Left kidney (tissue), 2 donors: ENCODE data around the gene TPD52L2. TPM values are rescaled to one million over a fixed set of nuclear protein-coding genes. Genes with fewer than 3 reads are reported as not detected.

Source experiments
- DNase-seq: peaks from one replicate; pipeline ENCODE4 v3.0.0-alpha.2; 2013
- polyA plus RNA-seq: library from polyadenylated mRNA; unstranded; fragments of 120-200 nt; gene quantifications from one replicate; pipeline ENCODE4 v1.2.1, GENCODE V29; 2013; ENCODE audit not compliant: insufficient read length

Gene TPD52L2
- polyA plus RNA-seq, 1 donor: 84.6 TPM

DNA sequence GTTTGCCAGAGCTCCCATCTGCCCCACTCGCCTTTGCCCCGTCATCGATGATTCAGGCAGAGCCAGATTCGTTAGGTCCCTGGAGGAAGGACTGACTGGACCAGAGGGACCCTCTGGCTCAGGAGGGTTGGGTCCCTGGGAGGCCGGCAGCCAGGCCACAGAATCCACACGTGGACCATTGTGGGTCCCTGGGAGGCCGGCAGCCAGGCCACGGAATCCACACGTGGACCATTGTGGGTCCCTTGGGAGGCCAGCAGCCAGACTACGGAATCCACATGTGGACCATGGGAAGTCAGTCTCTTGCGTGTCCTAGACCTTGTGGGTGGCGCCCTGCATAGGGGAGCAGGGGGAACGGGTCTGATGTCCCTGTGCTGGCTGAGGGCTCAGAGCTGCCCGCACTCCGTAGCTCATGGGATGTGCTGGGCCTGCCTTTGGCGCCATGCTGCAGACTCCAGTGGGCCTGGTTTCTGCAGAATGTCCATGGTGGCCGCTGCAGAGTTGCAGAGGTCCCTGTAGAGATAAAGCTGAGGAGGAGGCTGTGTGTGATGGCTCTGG, 67.6 kb downstream of the TPD52L2 start:
- no peak for DNase-seq

DNA sequence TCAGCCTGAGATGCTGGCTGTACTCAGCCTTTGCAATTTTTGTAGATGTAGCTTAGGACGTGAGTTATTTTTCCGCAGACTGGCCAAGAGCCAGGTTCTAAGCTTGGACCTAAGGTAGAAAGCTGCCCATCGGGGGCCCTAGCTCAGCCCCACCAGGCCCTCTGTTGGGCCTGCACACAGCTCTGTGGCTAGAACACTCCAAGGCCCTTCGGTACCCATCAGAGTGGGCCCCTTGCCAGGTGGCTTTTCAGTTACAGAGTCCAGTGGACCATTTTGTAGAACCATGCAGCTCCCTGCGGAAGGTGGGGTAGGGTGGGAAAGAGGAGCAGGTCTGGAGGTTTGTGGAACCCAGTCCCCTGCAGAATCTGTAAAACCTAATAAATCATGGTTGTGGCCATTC, 68.6 kb downstream of the TPD52L2 start:
- no peak for DNase-seq

DNA sequence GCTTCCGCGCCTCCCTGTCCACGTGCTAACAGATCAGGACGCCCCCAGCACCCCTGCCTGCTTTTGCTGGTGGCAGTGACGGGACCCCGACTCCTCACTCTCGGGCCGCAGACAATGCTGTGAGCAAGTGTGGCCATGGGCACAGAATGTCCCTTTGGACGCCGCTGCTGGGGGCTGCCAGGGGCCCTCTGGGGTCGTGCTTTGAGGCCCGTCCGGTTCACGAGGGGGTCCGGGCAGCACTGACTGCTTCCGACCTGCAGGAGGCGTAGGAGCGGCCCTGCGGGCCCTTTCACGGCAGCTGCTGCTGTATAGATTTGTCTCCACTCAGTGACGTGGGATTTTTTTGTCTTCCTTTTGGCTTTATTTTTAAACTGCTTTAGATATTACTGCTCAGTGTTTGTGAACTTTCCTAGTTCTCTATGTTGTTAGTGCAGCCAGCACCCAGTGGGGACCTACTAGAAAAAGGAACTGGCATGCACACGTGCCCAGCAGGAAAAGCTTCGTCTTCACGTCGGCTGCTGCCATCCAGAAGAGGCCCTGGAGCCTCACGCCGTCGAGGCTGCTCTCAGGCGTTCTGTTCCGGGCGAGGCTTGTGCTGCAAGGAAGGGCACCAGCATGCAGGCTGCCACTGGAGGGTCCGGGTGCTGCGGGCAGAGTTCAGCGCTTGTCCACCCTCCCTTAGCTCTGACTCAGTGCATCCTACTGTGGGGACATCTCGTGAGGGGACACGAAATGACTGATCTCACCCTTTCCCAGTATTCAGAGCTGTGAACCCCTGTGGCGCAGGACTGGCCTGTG, 69.4 kb downstream of the TPD52L2 start:
- DNase-seq: no peak

DNA sequence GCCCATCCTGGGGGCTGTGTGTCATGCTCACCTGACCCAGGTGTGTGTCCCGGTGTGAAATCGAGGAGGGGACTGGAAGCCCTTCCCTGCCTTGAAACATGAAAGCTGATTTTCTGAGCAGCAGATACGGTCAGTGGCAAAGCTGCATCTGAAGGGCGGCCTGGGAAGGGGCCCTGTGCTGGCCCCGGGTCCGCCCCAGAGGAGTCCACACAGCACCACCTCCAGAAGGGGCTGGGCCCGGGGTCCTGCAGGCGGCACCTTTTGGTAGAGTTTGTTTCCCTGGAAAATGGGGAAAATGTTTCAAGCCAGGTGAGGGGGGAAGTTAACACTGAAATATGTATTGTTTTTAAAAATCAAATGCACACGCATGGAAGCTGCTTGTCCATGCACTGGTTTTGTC, 70.4 kb downstream of the TPD52L2 start:
- DNase-seq: no peak

DNA sequence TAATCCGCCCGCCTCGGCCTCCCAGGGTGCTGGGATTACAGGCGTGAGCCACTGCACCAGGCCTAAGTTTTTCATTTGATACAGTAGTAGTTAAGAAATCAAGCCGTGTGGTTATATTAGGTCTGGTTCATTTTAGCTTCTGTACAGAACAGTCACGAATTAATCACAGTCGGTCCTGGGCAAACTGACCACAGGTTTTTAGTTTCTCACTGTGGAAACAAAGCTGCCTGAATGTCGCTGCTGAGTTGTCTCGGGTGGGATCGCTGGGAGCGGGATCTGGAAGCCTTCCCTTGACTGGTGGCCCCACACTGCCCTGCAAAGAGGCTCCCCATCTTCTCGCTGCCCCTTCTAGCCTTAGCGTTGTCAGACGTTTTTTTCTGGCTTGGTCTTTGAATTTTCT, 72.5 kb downstream of the TPD52L2 start:
- no peak for DNase-seq

DNA sequence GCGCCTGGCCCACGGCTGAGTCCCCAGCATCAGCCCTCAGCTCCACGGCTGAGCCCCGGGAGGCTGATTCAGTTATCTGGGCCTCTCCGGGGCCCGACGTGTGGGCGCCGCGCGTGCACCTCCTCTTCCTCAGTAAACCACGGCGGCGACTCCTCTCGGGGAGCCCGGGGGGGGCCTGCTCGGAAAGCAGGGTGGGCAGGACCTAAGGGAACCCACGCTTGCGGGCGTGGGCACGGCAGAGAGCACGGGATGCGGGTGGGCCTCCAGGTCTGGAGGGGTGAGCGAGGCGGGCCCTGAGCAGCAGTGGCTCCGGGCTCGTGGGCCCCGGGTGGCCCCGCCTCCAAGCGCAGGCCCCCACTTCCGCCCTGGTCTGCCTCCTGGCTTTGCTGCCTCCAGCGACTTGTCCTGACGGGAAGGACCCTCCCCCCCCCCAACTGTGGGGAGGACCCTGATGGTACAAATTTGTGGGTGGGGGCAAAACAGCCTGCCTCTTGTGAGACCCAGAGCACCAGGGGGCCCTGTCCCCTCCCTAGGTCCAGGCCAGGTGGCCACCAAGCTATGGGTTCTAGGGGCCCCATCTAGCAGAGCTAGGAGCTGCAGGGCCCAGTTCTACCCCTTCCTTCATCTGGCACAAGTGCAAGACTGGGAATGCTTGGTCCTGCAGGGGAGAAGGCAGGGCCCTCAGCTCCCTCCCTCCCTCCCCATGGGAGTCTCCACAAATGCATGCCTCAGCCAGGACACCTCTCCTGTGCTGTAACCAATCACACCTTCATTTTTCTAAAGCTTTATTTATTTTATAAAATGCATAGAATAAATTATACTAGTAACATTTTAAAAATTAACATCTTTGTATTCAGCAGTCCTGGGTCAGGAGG, 74.2 kb downstream of the TPD52L2 start:
- DNase-seq: no peak

DNA sequence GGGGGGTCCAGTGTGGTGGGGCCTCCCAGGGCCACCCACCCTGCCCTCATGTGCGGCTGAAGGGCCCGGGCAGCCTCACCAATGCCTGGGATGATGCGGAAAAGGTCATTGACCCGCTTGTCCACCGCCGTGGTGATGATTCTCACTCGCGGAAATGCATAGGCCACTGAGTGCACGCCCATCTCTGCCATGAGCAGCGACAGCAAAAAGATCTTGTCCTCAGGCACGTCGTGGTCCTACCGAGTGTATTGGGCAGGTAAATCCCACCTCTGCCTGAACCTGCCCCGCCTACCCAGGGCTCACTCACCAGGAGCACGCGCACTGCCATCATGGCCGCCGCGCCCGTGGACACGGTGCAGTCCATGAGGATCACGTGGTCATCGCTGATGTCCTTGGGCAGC, 75.0 kb downstream of the TPD52L2 start:
- no peak for DNase-seq

DNA sequence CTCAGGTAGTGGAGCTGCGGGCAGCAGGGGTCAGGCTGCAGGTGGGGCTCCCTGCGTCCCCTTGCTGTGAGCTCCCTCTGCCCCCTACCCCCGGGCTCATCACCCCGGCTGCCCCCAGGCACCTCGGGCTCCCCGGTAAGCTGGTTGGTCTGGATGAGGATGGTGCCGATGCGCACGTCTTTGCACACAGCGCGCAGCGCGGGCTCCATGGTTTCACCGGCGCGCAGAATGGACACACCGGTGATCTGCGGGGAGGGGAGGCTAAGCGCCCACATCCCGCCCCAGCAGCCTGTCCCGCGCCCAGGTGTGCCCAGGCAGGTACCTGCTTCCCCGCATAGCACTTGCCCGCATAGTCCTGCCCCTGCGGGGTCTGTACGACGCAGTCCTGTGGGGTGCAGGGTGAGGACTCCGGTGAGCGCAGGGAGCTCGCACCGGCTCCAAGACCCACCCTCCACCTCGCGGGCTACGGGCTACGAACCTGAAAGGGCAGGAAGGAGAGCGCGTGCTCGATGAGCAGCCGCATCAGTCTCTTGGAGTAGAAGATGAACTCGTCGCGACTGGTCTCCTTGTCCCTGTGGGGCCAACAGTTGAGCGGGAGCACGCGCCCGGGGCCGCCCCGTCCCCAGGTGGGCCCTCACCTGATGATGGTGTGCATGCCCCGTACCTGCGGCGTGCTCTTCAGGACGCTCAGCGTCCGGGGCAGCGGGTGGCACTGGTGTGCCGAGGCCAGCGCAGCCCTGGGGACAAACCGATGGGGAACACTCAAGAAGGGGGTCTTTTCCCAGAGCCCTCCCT, 75.6 kb downstream of the TPD52L2 start:
- DNase-seq: no peak

Other genes with a start within 250 kb of the TPD52L2 start
- 10.7 TPM for gene GMEB2, start 238.2 kb upstream of the TPD52L2 start, polyA plus RNA-seq
- gene STMN3, start 211.8 kb upstream of the TPD52L2 start, polyA plus RNA-seq: 22.7 TPM
- gene RTEL1, start 207.0 kb upstream of the TPD52L2 start, polyA plus RNA-seq: 19.8 TPM
- gene TNFRSF6B, start 168.6 kb upstream of the TPD52L2 start, polyA plus RNA-seq: 2.1 TPM
- 27.0 TPM for gene ARFRP1, start 157.3 kb upstream of the TPD52L2 start, polyA plus RNA-seq
- 17.8 TPM for gene ZGPAT, start 157.2 kb upstream of the TPD52L2 start, polyA plus RNA-seq
- 4.3 TPM for gene LIME1, start 128.6 kb upstream of the TPD52L2 start, polyA plus RNA-seq
- 73.0 TPM for gene SLC2A4RG, start 125.5 kb upstream of the TPD52L2 start, polyA plus RNA-seq
- 16.7 TPM for gene ZBTB46, start 34.0 kb upstream of the TPD52L2 start, polyA plus RNA-seq
- gene ABHD16B, start 3.8 kb upstream of the TPD52L2 start, polyA plus RNA-seq: not detected
- 26.4 TPM for gene DNAJC5, start 29.9 kb downstream of the TPD52L2 start, polyA plus RNA-seq
- gene UCKL1, start 91.1 kb downstream of the TPD52L2 start, polyA plus RNA-seq: 51.0 TPM
- 24.7 TPM for gene ZNF512B, start 104.7 kb downstream of the TPD52L2 start, polyA plus RNA-seq
- 7.5 TPM for gene SAMD10, start 114.4 kb downstream of the TPD52L2 start, polyA plus RNA-seq
- gene PRPF6, start 115.9 kb downstream of the TPD52L2 start, polyA plus RNA-seq: 81.6 TPM
- 0.95 TPM for gene C20orf204, start 170.9 kb downstream of the TPD52L2 start, polyA plus RNA-seq
- 4.5 TPM for gene SOX18, start 184.4 kb downstream of the TPD52L2 start, polyA plus RNA-seq
- gene TCEA2, start 197.9 kb downstream of the TPD52L2 start, polyA plus RNA-seq: 74.7 TPM
- 3.6 TPM for gene RGS19, start 214.2 kb downstream of the TPD52L2 start, polyA plus RNA-seq
- 1.1 TPM for gene OPRL1, start 214.8 kb downstream of the TPD52L2 start, polyA plus RNA-seq
- gene LKAAEAR1, start 219.1 kb downstream of the TPD52L2 start, polyA plus RNA-seq: not detected
- not detected for gene NPBWR2, start 242.3 kb downstream of the TPD52L2 start, polyA plus RNA-seq